HG02763 (cell line): ENCODE measurements around the gene CYP2D6.
"Not testable (repeated sequence)": the region's sequence is repeated elsewhere in the genome, so short reads cannot be mapped to it uniquely, and the experiment has no call there.

Experiments used
- ATAC-seq: cut with Tn5 transposase; IDR thresholded peaks from one replicate; pipeline ENCODE4 v1.9.1; 2021; ENCODE audit warnings: mild to moderate bottlenecking, moderate library complexity; ENCODE audit not compliant: unreplicated experiment

CYP2D6 gene

GRCh38 chr22:42135688-42136087 lies 5.1 kb upstream of the CYP2D6 start:
- not testable (repeated sequence) for ATAC-seq

GRCh38 chr22:42134100-42135020 lies 3.8 kb upstream of the CYP2D6 start:
- ATAC-seq = no peak

GRCh38 chr22:42132457-42132856 lies 1.8 kb upstream of the CYP2D6 start:
- no peak for ATAC-seq

- ATAC-seq = no peak
Observed at GRCh38 chr22:42131562-42131961, 952 bp upstream of the CYP2D6 start.

- not testable (repeated sequence) for ATAC-seq
Observed at GRCh38 chr22:42130182-42130581, 428 bp downstream of the CYP2D6 start.

GRCh38 chr22:42128776-42129694 lies 1.6 kb downstream of the CYP2D6 start:
- not testable (repeated sequence) for ATAC-seq

GRCh38 chr22:42128007-42128406 lies 2.6 kb downstream of the CYP2D6 start:
- not testable (repeated sequence) for ATAC-seq

GRCh38 chr22:42127606-42128005 lies 3.0 kb downstream of the CYP2D6 start:
- no peak for ATAC-seq

- not testable (repeated sequence) for ATAC-seq
Observed at GRCh38 chr22:42123529-42123928, 7.1 kb downstream of the CYP2D6 start.

GRCh38 chr22:42120231-42121021 lies 10.2 kb downstream of the CYP2D6 start:
- not testable (repeated sequence) for ATAC-seq

GRCh38 chr22:42116848-42117424 lies 13.7 kb downstream of the CYP2D6 start:
- no peak for ATAC-seq

GRCh38 chr22:42115420-42115830 lies 15.2 kb downstream of the CYP2D6 start:
- ATAC-seq = not testable (repeated sequence)

- ATAC-seq = no peak
Observed at GRCh38 chr22:42114721-42115120, 15.9 kb downstream of the CYP2D6 start.

GRCh38 chr22:42112793-42113192 lies 17.8 kb downstream of the CYP2D6 start:
- ATAC-seq = not testable (repeated sequence)

- ATAC-seq = no peak
Observed at GRCh38 chr22:42111798-42112197, 18.8 kb downstream of the CYP2D6 start.

- ATAC-seq = no peak
Observed at GRCh38 chr22:42108848-42109247, 21.8 kb downstream of the CYP2D6 start.

- not testable (repeated sequence) for ATAC-seq
Observed at GRCh38 chr22:42104332-42104860, 26.2 kb downstream of the CYP2D6 start.

- ATAC-seq = no peak
Observed at GRCh38 chr22:42101199-42101598, 29.4 kb downstream of the CYP2D6 start.

GRCh38 chr22:42091455-42091782 lies 39.2 kb downstream of the CYP2D6 start:
- ATAC-seq = no peak
